K562 (cell line): Measurements from ENCODE around the gene ENG. TPM values are rescaled to one million over a fixed set of nuclear protein-coding genes. Genes with fewer than 3 reads are reported as not detected.

Source experiments
- BHLHE40 ChIP-seq: IDR thresholded peaks from 2 replicates; pipeline ENCODE4 v1.6.1; 2011; ENCODE audit warnings: low read length, improper control_type of control experiment
- CHD1 ChIP-seq: fragments of 200-600 bp; sonication (generic); IDR thresholded peaks from one replicate; pipeline ENCODE4 v1.6.1; 2012; ENCODE audit warnings: mild to moderate bottlenecking, moderate library complexity, low read length, inconsistent platforms
- CTBP1 ChIP-seq: fragments of 450-650 bp; IDR thresholded peaks from 2 replicates; pipeline ENCODE4 v1.6.1; 2016; ENCODE audit warnings: borderline replicate concordance
- HDGF ChIP-seq: fragments of 450-650 bp; IDR thresholded peaks from 2 replicates; pipeline ENCODE4 v1.6.1; 2016
- HNRNPLL ChIP-seq: fragments of 200-400 bp; formaldehyde crosslinking; IDR thresholded peaks from 2 replicates; pipeline ENCODE4 v1.6.1; 2017; ENCODE audit warnings: low read length, low read depth, mild to moderate bottlenecking; ENCODE audit not compliant: poor library complexity, severe bottlenecking
- MEF2A ChIP-seq: IDR thresholded peaks from 2 replicates; pipeline ENCODE4 v1.6.1; 2011; ENCODE audit warnings: low read depth, mild to moderate bottlenecking, low read length, moderate library complexity; ENCODE audit not compliant: control insufficient read depth
- MXI1 ChIP-seq: IDR thresholded peaks from 2 replicates; pipeline ENCODE4 v1.6.1; 2011; ENCODE audit warnings: low read depth, mild to moderate bottlenecking, improper control_type of control experiment, low read length
- MYNN ChIP-seq, 2 experiments: sonication (generic); formaldehyde crosslinking in 1 of 2; IDR thresholded peaks; 2 replicates each; pipeline versions ENCODE4 v1.5.0 to v1.6.1; 2016 to 2020; ENCODE audit warnings: antibody characterized with exemption in 1 of 2, missing genetic modification reagents in 1 of 2
- NCOA1 ChIP-seq: fragments of 450-650 bp; IDR thresholded peaks from 2 replicates; pipeline ENCODE4 v1.6.1; 2016; ENCODE audit warnings: low read depth
- PHB2 ChIP-seq: fragments of 450-650 bp; IDR thresholded peaks from 2 replicates; pipeline ENCODE4 v1.6.1; 2017; ENCODE audit warnings: low read depth
- POLR2A ChIP-seq: fragments of 450-650 bp; conservative IDR thresholded peaks from 2 replicates; pipeline ENCODE4 v1.6.1; 2016
- PTTG1 ChIP-seq: fragments of 450-650 bp; IDR thresholded peaks from 2 replicates; pipeline ENCODE4 v1.6.1; 2016; ENCODE audit warnings: low read depth, mild to moderate bottlenecking, missing genetic modification characterization, missing compliant biosample characterization
- RBM22 ChIP-seq: fragments of 200-400 bp; formaldehyde crosslinking; IDR thresholded peaks from 2 replicates; pipeline ENCODE4 v1.6.1; 2018; ENCODE audit warnings: low read length, low read depth; ENCODE audit not compliant: poor library complexity, severe bottlenecking
- SMARCA4 ChIP-seq: fragments of 450-650 bp; IDR thresholded peaks from 2 replicates; pipeline ENCODE4 v1.6.1; 2016
- SMARCE1 ChIP-seq: fragments of 450-650 bp; IDR thresholded peaks from 2 replicates; pipeline ENCODE4 v1.7.1; 2016; ENCODE audit warnings: mild to moderate bottlenecking
- SOX6 ChIP-seq: fragments of 450-650 bp; IDR thresholded peaks from 2 replicates; pipeline ENCODE4 v1.6.1; 2014; ENCODE audit warnings: mild to moderate bottlenecking
- TCF3 ChIP-seq: sonication (generic); formaldehyde crosslinking; IDR thresholded peaks from 2 replicates; pipeline ENCODE4 v1.4.0; 2020; ENCODE audit warnings: mild to moderate bottlenecking, missing genetic modification reagents
- TOE1 ChIP-seq, 2 experiments: fragments of 450-650 bp in 1 of 2; sonication (generic) in 1 of 2; formaldehyde crosslinking in 1 of 2; IDR thresholded peaks; 2 replicates each; pipeline versions ENCODE4 v1.7.1 to v1.8.0; 2016 to 2022; ENCODE audit warnings: borderline replicate concordance in 2 of 2, mild to moderate bottlenecking in 2 of 2, antibody characterized with exemption in 1 of 2, inconsistent platforms in 1 of 2, low read depth in 1 of 2, missing genetic modification reagents in 1 of 2, moderate library complexity in 1 of 2
- TSC22D4 ChIP-seq: fragments of 450-650 bp; IDR thresholded peaks from 2 replicates; pipeline ENCODE4 v1.6.1; 2016; ENCODE audit warnings: missing genetic modification characterization, missing biosample characterization, control low read depth
- ZBTB17 ChIP-seq: fragments of 450-650 bp; formaldehyde crosslinking; IDR thresholded peaks from 2 replicates; pipeline ENCODE4 v1.4.0; 2020; ENCODE audit warnings: mild to moderate bottlenecking
- ZBTB7A ChIP-seq: IDR thresholded peaks from 2 replicates; pipeline ENCODE4 v1.6.1; 2011; ENCODE audit warnings: low read depth, mild to moderate bottlenecking, low read length, moderate library complexity, borderline replicate concordance; ENCODE audit not compliant: control insufficient read depth
- ZFX ChIP-seq: sonication (generic); formaldehyde crosslinking; IDR thresholded peaks from 2 replicates; pipeline ENCODE4 v1.8.0; 2022; ENCODE audit warnings: mild to moderate bottlenecking, missing genetic modification reagents, moderate library complexity
- ZNF239 ChIP-seq: fragments of 250-450 bp; sonication (Bioruptor Pico); IDR thresholded peaks from 2 replicates; pipeline ENCODE4 v1.4.0; 2020; ENCODE audit warnings: mild to moderate bottlenecking
- polyA plus RNA-seq, 8 experiments: library from polyadenylated mRNA; depleted of rRNA in 4 of 8; stranded (reverse) in 5 of 8; unstranded in 3 of 8; fragments of >200 nt; fragmentation: Nextera tagmentation in 2 of 8; fragmentation: Illumina TruSeq in 1 of 8; extraction: Ambion mirVana in 2 of 8; extraction: Trizol in 1 of 8; gene quantifications; 2 replicates each; pipeline versions ENCODE4 v1.2.1 to v1.2.3, GENCODE V29; 2011 to 2014; ENCODE audit warnings: inconsistent platforms in 1 of 8, missing spikeins in 1 of 8
- total RNA-seq, 7 experiments: library from RNA; depleted of rRNA in 6 of 7; stranded (reverse); fragments of >200 nt in 6 of 7; fragmentation: Illumina TruSeq in 2 of 7; extraction: Trizol in 2 of 7; gene quantifications; 2 replicates each; pipeline versions ENCODE4 v1.2.1 to v1.2.3, GENCODE V29; 2011 to 2021; ENCODE audit warnings: low replicate concordance in 1 of 7
- TF ChIP-seq, protein P1 (sequence below): sonication (generic); formaldehyde crosslinking; IDR thresholded peaks from 2 replicates; pipeline ENCODE4 v1.8.0; 2022; ENCODE audit warnings: mild to moderate bottlenecking, missing genetic modification reagents
- TF ChIP-seq, protein P2 (sequence below): fragments of 450-650 bp; IDR thresholded peaks from 2 replicates; pipeline ENCODE4 v1.6.1; 2016; ENCODE audit warnings: antibody characterized with exemption
- TF ChIP-seq, protein P3 (sequence below): fragments of 450-650 bp; formaldehyde crosslinking; IDR thresholded peaks from 2 replicates; pipeline ENCODE4 v1.4.0; 2022; ENCODE audit warnings: missing genetic modification characterization

Gene ENG
- total and polyA plus RNA-seq, 9 of the 15 experiments (the other 6 are each of a cell fraction or from before 2014, with no cell fraction given): 0.04 to 0.40 (median 0.14) TPM; not detected in 1

DNA sequence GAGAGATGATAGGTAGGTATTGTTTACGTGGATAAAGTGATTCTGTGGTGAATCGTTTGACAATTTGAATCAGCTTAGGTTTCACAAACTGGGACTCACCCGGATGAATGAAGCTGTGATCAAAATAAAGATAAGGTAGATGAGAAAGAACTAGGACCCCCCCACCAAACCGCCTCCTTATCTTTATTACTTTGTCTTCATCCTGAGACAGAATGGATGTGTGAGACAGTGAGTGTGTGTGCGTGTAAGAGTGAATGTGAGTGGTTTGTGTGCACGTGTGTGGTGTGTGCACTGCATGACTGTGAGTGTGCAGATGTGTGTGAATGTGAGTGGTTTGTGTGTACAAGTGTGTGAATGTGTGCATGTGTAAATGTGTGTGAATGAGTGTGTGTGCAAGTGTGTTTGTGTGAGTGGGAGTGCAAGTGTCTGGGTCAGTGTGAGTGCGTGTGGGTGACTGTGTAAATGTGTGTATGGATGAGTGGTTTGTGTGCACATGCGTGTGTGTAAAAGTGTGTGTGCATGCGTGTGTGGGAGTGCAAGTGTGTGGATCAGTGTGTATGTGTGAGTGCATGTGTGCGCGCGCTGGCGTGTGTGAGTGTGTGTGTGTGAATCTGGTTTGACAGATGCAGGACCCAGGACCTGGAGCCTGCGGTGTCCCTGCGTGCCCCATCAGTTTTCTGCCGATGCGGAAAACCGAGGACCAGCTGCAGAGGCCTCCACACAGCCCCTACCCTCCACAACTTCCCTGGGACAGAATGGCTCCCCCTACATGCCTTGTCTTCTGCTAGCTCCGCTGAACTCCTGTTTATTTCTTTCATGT is 11.4 kb upstream of the ENG start (continued):
- TF ChIP-seq, protein P1, sequence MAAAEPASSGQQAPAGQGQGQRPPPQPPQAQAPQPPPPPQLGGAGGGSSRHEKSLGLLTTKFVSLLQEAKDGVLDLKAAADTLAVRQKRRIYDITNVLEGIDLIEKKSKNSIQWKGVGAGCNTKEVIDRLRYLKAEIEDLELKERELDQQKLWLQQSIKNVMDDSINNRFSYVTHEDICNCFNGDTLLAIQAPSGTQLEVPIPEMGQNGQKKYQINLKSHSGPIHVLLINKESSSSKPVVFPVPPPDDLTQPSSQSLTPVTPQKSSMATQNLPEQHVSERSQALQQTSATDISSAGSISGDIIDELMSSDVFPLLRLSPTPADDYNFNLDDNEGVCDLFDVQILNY: 0 out of 2 replicates have a peak, but pooled peaks have one; percentile 31
- TF ChIP-seq ZBTB7A: no peak
- TF ChIP-seq ZFX: no peak; the same call in 1 of the 2 replicates
- peak; percentile 93; the same call in 1 of the 2 replicates for TF ChIP-seq TSC22D4 (tag)
- TF ChIP-seq PTTG1 (tag): 0 out of 2 replicates have a peak, but pooled peaks have one; percentile 34
- peak; percentile 38; the same call in 1 of the 2 replicates for TF ChIP-seq BHLHE40
- TF ChIP-seq CTBP1: no peak; the same call in 1 of the 2 replicates
- TF ChIP-seq MEF2A: no peak
- peak; percentile 60 for TF ChIP-seq SMARCE1
- TF ChIP-seq MYNN (IDR thresholded peaks at IDR 0.05): peak; percentile 98
- TF ChIP-seq MYNN (CRISPR knock-in tag; IDR thresholded peaks at IDR 0.05): no peak
- TF ChIP-seq PHB2: 0 out of 2 replicates have a peak, but pooled peaks have one; percentile 28
- TF ChIP-seq HDGF: peak; percentile 84; the same call in 1 of the 2 replicates
- TF ChIP-seq ZNF239 (CRISPR knock-in tag): 0 out of 2 replicates have a peak, but pooled peaks have one; percentile 32
- no peak for TF ChIP-seq TCF3 (CRISPR knock-in tag)
- TF ChIP-seq SOX6: peak; percentile 87; the same call in 1 of the 2 replicates
- TF ChIP-seq NCOA1: peak; percentile 55; the same call in 1 of the 2 replicates
- 0 out of 2 replicates have a peak, but pooled peaks have one; percentile 38 for TF ChIP-seq ZBTB17 (CRISPR knock-in tag)
- TF ChIP-seq SMARCA4: no peak
- peak; percentile 29 for TF ChIP-seq HNRNPLL
- peak; percentile 94 for TF ChIP-seq TOE1 (IDR thresholded peaks at IDR 0.05; ENCODE audit: borderline replicate concordance)
- TF ChIP-seq TOE1 (CRISPR knock-in tag; IDR thresholded peaks at IDR 0.05; ENCODE audit: borderline replicate concordance, low read depth): no peak
- TF ChIP-seq, protein P2, sequence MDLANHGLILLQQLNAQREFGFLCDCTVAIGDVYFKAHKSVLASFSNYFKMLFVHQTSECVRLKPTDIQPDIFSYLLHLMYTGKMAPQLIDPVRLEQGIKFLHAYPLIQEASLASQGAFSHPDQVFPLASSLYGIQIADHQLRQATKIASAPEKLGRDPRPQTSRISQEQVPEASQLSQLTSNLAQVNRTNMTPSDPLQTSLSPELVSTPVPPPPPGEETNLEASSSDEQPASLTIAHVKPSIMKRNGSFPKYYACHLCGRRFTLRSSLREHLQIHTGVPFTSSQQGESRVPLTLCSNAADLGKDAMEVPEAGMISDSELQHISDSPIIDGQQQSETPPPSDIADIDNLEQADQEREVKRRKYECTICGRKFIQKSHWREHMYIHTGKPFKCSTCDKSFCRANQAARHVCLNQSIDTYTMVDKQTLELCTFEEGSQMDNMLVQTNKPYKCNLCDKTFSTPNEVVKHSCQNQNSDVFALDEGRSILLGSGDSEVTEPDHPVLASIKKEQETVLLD: peak; percentile 82; the same call in 1 of the 2 replicates
- no peak for TF ChIP-seq RBM22
- no peak for TF ChIP-seq CHD1
- TF ChIP-seq, protein P3, sequence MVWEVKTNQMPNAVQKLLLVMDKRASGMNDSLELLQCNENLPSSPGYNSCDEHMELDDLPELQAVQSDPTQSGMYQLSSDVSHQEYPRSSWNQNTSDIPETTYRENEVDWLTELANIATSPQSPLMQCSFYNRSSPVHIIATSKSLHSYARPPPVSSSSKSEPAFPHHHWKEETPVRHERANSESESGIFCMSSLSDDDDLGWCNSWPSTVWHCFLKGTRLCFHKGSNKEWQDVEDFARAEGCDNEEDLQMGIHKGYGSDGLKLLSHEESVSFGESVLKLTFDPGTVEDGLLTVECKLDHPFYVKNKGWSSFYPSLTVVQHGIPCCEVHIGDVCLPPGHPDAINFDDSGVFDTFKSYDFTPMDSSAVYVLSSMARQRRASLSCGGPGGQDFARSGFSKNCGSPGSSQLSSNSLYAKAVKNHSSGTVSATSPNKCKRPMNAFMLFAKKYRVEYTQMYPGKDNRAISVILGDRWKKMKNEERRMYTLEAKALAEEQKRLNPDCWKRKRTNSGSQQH: peak; percentile 93
- no peak for TF ChIP-seq MXI1
- 0 out of 2 replicates have a peak, but pooled peaks have one; percentile 27 for TF ChIP-seq POLR2A
